ENCODE data around the gene APOBEC3C.
A peak's percentile ranks its signal among the peaks of the same experiment; 100 is the strongest.

The APOBEC3C gene

DNA sequence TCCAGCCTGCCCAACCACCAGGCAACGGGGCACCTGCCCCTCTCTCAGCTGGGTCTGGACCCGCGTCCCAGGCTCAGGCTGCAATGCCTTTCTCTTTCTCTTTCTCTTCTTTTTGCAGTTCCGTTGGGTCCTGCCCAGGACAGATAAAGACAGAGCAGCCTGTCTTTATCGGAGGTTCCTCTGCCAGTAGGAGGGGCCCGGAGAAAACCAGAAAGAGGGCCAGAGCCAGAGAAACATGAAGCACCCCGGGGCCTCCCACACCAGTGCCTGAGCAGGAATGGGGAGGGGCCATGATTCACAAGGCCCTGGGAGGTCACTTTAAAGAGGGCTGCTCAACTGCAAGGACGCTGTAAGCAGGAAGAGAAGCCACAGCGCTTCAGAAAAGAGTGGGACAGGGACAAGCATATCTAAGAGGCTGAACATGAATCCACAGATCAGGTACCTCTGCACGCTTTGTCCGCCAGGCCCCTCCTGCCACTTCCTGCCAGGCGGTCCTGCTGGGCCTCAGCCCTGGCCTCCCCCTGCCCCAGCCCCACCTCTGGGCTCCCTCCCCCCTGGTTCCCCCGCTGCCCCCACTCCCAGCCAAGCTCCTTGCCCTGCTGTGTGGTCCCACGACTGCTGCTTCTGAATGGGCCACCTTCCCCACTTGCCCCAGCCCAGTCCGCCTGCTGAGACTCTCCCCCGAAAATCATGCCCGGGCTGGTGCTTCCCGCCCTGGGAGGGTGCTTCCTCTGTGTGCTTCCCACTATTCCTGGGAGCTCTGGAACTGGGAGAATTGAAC is at the start of gene APOBEC3C:
APOBEC3C (plus strand) TSS at position 316 of the 781 bp plus-strand sequence; CDS start at position 422, 106 bp downstream.
- Mint-ChIP-seq H3K4me3 (peak within 1 kb of the TSS; percentile 98), H3K4me1 (ENCODE audit: low read depth) (peaks cover 15% of the 10 kb centered on the region), H3K36me3 (ENCODE audit: low read depth) (peaks cover 17% of the 10 kb centered on the region), H3K9me3 (no peaks in the 10 kb centered on the region), H3K27me3 (ENCODE audit: low read depth) (no peaks in the 10 kb centered on the region), H3K27ac (peak within 1 kb of the TSS; percentile 95)
- peak; percentile 87 for DNase-seq (ENCODE audit: low spot score)

DNA sequence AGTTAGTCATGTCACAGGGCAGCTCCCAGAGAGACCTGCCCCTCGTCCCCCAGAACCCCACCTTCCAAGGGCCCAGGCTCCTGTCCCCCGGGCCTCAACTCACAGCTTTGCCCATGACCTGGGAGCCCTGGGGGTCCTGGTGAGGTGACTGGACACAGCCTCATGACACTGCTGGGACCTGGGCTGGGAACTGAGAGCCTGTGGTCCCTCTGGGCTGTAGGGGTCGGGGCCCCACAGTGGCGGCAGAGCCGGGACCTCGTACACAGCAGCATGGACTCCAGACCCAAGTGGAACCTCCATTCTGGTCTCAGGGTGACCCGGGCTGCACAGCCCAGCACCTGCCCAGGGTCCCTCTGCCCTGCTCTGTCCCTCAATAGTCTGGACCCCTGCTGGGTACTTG is 49.8 kb upstream of the APOBEC3C start:
- peaks cover 2% of the 10 kb centered on the region for H3K4me1 Mint-ChIP-seq (ENCODE audit: low read depth)
- no peaks in the 10 kb centered on the region for H3K36me3 Mint-ChIP-seq (ENCODE audit: low read depth)
- DNase-seq (ENCODE audit: low spot score), result no peak
- H3K27ac Mint-ChIP-seq, result no peak overlapping the region
- H3K4me3 Mint-ChIP-seq, result no peak overlapping the region
- H3K27me3 Mint-ChIP-seq (ENCODE audit: low read depth), result peaks cover 4% of the 10 kb centered on the region
- H3K9me3 Mint-ChIP-seq, result no peaks in the 10 kb centered on the region

DNA sequence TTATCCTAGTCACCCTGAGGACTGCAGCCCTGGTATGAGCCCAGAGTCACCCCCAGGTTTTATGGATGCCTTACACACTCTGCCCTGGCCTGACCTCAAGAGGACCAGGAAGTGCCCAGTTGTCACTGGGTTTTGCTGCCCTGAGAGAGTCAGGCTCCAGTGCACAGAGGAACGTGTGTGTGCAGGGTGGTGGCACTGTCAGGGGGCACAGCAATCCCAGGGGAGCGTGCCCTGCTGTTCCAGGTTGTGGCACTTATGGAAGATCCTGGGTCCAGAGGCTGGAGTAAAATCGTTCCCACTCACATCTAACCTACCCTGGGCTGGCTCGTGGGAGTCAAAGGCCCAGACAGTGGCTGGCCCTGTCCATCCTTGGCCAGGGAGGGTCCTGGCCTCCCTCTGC is 49.1 kb upstream of the APOBEC3C start:
- peaks cover 4% of the 10 kb centered on the region for H3K27me3 Mint-ChIP-seq (ENCODE audit: low read depth)
- no peaks in the 10 kb centered on the region for H3K9me3 Mint-ChIP-seq
- DNase-seq (ENCODE audit: low spot score), result no peak
- H3K36me3 Mint-ChIP-seq (ENCODE audit: low read depth), result no peaks in the 10 kb centered on the region
- H3K4me3 Mint-ChIP-seq, result no peak overlapping the region
- H3K27ac Mint-ChIP-seq, result no peak overlapping the region
- no peaks in the 10 kb centered on the region for H3K4me1 Mint-ChIP-seq (ENCODE audit: low read depth)

DNA sequence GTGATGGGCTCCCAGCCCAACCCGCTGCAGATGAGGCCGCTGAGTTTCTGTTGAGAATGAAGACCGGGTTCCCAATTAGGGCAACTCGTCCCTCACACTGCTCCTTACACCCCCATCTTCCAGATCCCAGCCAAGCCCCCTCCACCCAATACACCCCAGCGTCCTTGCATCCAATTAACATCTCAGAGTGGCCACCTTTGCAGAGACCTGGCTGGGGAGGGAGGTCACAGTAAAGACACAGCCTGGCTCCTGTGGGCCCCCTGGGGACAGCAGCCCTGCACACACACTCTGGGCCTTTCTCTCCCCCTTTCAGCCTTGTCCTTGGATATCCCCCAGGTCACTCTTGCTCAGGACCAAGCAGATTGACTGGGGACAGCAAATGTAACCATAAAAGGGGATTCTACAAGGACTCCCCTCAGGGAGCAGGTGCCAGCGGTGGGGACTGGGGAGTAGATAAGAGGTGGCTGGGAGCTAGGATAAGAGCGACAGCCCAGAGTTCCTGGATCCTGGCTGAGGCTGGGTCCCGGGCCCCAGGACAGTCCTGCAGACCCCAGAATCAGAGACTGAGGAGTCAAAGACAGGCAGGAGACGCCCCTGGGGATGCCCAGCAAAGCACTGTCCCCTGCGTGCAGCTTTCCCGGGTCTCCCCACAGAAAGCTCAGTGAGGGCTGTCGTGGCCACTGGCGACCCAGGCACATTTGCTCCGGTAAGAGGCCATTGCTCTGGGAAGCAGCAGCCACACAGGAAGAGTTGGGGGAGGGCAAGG is 48.3 kb upstream of the APOBEC3C start:
- Mint-ChIP-seq H3K4me1 (ENCODE audit: low read depth) (no peaks in the 10 kb centered on the region), H3K9me3 (no peaks in the 10 kb centered on the region), H3K36me3 (ENCODE audit: low read depth) (no peaks in the 10 kb centered on the region), H3K27me3 (ENCODE audit: low read depth) (peaks cover 8% of the 10 kb centered on the region), H3K4me3 (no peak overlapping the region), H3K27ac (no peak overlapping the region)
- no peak for DNase-seq (ENCODE audit: low spot score)

DNA sequence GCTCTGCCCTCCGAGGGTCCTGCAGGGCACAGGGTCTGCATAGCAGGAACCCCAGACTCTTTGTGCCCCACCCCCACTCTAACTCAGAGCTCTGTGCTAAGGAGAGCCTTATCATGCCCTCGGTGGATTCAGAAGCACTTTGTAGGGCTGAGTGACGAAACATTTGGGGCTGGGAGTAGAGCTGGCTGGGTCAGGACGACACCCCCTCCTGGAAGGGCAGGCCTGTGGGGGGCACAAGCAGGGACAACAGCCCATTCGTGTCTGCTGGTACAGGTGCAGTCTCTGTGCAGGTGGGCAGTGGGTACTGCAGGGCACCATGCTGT is 47.7 kb upstream of the APOBEC3C start:
- no peak overlapping the region for H3K4me3 Mint-ChIP-seq
- H3K27me3 Mint-ChIP-seq (ENCODE audit: low read depth), result peaks cover 12% of the 10 kb centered on the region
- no peak overlapping the region for H3K27ac Mint-ChIP-seq
- no peak for DNase-seq (ENCODE audit: low spot score)
- H3K36me3 Mint-ChIP-seq (ENCODE audit: low read depth), result no peaks in the 10 kb centered on the region
- no peaks in the 10 kb centered on the region for H3K9me3 Mint-ChIP-seq
- no peaks in the 10 kb centered on the region for H3K4me1 Mint-ChIP-seq (ENCODE audit: low read depth)

DNA sequence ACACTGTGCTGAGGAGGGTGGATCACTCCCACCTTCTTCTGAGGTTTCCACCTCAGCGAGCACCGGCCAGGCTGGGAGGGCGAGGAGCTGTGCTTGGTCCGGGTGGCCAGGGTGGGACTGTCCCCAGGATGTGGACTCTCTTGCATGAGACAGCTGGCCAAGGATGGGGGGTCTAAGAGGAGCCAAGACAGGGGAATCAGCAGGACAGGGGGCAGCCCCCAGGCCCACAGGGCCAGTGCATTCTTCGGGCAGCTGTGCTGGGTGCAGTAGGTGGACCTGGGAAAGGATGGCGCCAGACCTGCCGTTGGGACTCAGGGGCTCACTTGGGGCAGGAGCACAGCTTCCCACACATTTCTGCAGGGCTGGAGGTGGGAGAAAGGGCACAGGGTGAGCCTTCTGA is 47.1 kb upstream of the APOBEC3C start:
- Mint-ChIP-seq H3K9me3 (no peaks in the 10 kb centered on the region), H3K27ac (no peak overlapping the region), H3K36me3 (ENCODE audit: low read depth) (no peaks in the 10 kb centered on the region), H3K4me3 (no peak overlapping the region), H3K27me3 (ENCODE audit: low read depth) (peaks cover 15% of the 10 kb centered on the region), H3K4me1 (ENCODE audit: low read depth) (no peaks in the 10 kb centered on the region)
- no peak for DNase-seq (ENCODE audit: low spot score)

DNA sequence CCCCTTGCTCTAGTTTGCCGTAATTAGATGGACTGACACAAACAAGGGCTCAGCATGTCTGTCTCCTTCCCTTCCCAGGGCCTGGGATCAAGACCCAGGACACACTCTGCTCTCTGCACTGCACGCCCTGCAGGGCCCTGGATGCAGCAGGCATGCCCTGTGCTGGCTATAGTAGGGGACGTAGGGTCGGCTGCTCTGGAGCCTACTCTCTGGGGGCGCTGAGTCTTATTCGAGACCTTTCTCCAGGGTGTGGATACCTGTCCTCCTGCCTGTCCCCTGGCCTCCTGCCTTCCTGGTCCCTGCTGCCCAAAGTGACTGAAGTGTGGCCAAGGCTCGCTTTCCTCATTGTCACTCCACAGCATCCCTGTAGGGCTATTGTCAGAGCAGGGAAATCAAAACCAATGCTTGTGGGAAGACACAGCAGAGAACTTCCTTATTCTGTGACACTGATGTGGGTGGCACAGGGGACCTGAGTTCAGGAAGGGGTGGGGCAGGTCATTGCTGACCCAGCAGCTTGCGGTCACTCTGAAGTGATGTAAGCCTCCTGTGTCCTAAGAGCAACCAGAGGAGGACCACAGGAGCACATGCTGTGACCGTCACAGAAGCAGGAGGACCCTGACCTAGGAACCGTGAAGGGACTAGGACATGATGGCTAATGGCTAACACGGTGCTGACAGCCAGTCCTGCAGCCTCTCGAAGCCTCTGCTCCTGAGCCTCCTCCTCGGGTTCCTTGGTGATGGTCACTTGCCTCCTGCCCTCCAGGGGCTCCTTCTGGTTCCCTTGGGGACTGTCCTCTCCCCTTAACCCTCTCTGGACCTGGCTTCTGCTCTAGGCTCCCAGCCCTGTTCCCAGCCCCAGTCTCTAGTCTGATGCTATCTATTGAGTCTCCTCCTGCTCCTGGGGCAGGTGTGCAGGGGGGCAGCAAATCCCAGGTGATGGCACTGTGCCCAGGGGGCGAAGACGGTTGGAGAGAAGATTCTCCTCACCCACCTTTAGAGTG is 46.3 kb upstream of the APOBEC3C start:
- peaks cover 15% of the 10 kb centered on the region for H3K27me3 Mint-ChIP-seq (ENCODE audit: low read depth)
- no peak overlapping the region for H3K27ac Mint-ChIP-seq
- no peaks in the 10 kb centered on the region for H3K36me3 Mint-ChIP-seq (ENCODE audit: low read depth)
- H3K9me3 Mint-ChIP-seq, result no peaks in the 10 kb centered on the region
- H3K4me1 Mint-ChIP-seq (ENCODE audit: low read depth), result no peaks in the 10 kb centered on the region
- H3K4me3 Mint-ChIP-seq, result no peak overlapping the region
- DNase-seq (ENCODE audit: low spot score), result no peak

DNA sequence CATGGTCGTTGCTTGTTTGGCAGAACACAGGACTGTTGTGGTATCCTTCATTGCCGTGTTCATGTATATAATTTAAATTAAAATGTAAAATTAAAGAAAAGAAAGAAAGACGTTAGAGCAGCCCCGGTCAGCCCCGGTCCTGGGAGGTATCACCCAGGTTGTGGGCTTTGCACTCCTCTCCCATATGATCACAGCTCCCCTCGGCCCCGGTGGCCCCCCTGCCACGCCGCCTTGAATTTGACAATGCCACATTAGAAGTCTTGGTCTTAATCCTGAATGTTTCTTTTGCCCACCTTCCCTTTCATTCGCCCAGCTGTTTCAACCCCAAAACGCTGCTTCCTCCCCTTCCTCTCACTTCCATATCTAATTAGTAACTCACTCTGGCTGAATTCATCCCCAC is 45.3 kb upstream of the APOBEC3C start:
- Mint-ChIP-seq H3K4me3 (no peak overlapping the region), H3K27me3 (ENCODE audit: low read depth) (peaks cover 15% of the 10 kb centered on the region)

DNA sequence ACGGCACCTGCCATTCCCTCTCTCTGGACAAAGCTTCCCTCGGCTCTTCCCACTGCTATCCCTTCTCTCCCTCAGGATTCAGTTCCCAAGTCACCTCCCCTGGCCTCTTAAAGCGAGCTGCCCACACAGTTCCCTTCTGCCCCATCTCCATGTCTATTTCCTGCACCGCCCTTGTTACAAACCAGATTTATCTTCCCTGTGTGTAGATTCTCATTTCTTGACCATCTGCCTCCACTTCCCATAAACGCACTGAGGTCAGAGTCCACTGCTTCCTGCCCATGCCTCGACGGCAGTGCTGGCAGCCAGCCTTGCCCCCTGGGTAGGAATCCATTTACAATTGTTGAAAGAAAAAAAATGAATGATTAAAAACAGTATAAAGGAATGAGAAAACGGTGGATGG is 43.5 kb upstream of the APOBEC3C start:
- H3K4me3 Mint-ChIP-seq, result no peak overlapping the region
- DNase-seq (ENCODE audit: low spot score), result no peak
- peaks cover 2% of the 10 kb centered on the region for H3K4me1 Mint-ChIP-seq (ENCODE audit: low read depth)
- H3K27ac Mint-ChIP-seq, result no peak overlapping the region
- no peaks in the 10 kb centered on the region for H3K9me3 Mint-ChIP-seq
- H3K27me3 Mint-ChIP-seq (ENCODE audit: low read depth), result peaks cover 15% of the 10 kb centered on the region
- H3K36me3 Mint-ChIP-seq (ENCODE audit: low read depth), result no peaks in the 10 kb centered on the region

More for the DNA sequence above, 45.3 kb upstream of the APOBEC3C start:
- Mint-ChIP-seq H3K9me3 (no peaks in the 10 kb centered on the region), H3K27ac (no peak overlapping the region), H3K36me3 (ENCODE audit: low read depth) (no peaks in the 10 kb centered on the region), H3K4me1 (ENCODE audit: low read depth) (peaks cover 2% of the 10 kb centered on the region)
- no peak for DNase-seq (ENCODE audit: low spot score)

DNA sequence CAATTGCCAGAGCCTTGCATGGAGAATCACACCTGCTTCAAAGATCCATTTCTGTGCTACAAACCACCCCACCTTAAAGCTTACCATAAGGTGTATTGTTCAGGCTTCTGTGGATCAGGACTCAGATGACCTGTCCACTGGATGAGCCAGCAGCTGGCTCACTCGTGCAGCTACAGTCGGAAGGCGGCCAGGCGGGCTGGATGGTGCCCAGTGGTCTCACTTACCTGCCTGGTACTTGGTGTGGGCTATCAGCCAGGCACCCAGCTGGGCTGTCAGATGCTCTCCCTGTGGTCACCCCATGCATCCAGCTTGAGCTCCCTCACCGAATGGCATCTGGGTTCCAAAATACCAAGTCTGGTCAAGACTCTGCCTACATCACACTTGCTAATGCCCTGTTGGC is 42.9 kb upstream of the APOBEC3C start:
- H3K4me1 Mint-ChIP-seq (ENCODE audit: low read depth), result peaks cover 2% of the 10 kb centered on the region
- no peak for DNase-seq (ENCODE audit: low spot score)
- peaks cover 15% of the 10 kb centered on the region for H3K27me3 Mint-ChIP-seq (ENCODE audit: low read depth)
- H3K27ac Mint-ChIP-seq, result no peak overlapping the region
- H3K9me3 Mint-ChIP-seq, result no peaks in the 10 kb centered on the region
- no peak overlapping the region for H3K4me3 Mint-ChIP-seq
- H3K36me3 Mint-ChIP-seq (ENCODE audit: low read depth), result no peaks in the 10 kb centered on the region

DNA sequence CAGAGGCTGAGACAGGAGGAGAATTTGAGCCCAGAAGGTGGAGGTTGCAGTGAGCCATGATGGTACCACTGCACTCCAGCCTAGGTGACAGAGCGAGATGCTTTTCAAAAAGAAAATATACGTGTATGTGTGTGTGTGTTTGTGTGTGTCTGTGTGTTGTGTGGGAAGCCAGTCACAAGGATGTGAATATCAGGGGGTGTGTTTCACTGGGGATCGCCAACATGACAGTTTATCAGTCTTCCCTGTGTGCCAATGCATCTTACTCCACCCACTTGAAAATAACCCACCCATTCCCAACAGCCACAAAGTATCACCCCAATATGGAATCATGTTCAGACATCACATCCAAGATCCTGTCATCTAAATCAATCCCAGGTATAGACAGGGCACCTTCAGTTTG is 42.3 kb upstream of the APOBEC3C start:
- Mint-ChIP-seq H3K36me3 (ENCODE audit: low read depth) (no peaks in the 10 kb centered on the region), H3K9me3 (no peaks in the 10 kb centered on the region), H3K4me3 (no peak overlapping the region), H3K27me3 (ENCODE audit: low read depth) (peaks cover 12% of the 10 kb centered on the region), H3K4me1 (ENCODE audit: low read depth) (peaks cover 2% of the 10 kb centered on the region), H3K27ac (no peak overlapping the region)
- DNase-seq (ENCODE audit: low spot score), result no peak

DNA sequence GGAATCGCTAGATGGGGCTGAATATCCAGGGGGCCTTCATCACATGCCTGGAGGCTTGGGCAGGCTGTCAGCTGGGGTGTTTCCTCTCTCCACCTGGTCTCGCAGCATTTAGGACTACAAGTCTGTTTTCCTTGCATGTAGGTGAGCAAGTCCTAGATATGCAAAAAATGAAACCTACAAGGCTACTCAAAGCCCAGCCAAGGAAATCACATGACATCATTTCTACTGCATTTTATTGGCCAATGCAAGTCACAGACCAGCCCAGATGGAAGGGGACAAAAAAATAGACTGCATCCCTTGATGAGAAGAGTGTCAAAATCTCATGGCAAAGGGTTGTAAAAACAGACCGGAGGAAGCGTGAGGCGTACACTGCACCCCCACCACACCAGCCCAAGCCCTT is 41.5 kb upstream of the APOBEC3C start:
- H3K4me3 Mint-ChIP-seq, result no peak overlapping the region
- peaks cover 11% of the 10 kb centered on the region for H3K27me3 Mint-ChIP-seq (ENCODE audit: low read depth)
- H3K36me3 Mint-ChIP-seq (ENCODE audit: low read depth), result no peaks in the 10 kb centered on the region
- no peaks in the 10 kb centered on the region for H3K9me3 Mint-ChIP-seq
- no peak overlapping the region for H3K27ac Mint-ChIP-seq
- peaks cover 2% of the 10 kb centered on the region for H3K4me1 Mint-ChIP-seq (ENCODE audit: low read depth)
- no peak for DNase-seq (ENCODE audit: low spot score)

DNA sequence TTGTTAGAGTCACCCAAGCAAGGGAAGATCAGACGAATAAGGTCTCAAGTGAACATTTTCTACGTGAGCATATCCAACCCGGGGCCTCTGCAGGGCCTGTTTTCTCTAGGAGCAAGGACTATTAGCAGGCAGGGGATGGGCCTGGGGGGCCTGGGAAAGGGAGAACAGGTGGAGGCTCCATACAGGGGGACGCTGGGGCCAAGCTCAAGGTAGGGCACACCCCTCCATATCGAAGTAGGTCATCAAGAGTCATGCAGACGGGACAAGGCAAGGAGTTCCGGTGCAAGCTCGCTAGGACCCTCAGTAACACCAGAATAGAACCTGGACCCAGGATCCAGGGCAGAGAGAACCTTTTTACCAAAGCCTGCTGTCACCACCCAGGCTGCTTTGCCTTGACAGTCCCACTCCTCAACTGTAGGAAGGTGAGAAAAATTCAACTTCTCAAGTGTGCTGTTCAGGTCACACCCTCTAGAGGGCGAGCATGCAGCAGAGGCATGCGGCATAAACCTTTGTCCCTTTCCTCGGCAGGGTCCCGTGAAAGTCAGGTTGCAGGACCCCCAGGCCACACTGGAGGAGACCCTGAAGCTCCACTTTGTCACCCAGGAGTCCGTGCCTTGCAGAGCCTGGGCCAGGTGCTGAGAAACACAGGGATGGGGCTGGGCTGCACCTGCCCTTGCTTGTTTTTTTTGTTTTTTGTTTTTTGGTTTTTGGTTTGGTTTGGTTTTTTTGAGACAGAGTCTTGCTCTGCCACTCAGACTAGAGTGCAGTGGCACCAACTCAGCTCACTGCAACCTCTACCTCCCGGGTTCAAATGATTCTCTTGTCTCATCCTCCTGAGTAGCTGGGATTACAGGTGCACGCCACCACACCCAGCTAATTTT is 40.5 kb upstream of the APOBEC3C start:
- H3K4me1 Mint-ChIP-seq (ENCODE audit: low read depth), result peaks cover 2% of the 10 kb centered on the region
- peaks cover 16% of the 10 kb centered on the region for H3K27me3 Mint-ChIP-seq (ENCODE audit: low read depth)
- peak; percentile 44 for DNase-seq (ENCODE audit: low spot score)
- no peaks in the 10 kb centered on the region for H3K9me3 Mint-ChIP-seq
- H3K4me3 Mint-ChIP-seq, result no peak overlapping the region
- H3K27ac Mint-ChIP-seq, result no peak overlapping the region
- no peaks in the 10 kb centered on the region for H3K36me3 Mint-ChIP-seq (ENCODE audit: low read depth)

Measured in T-helper 2 cell treated with Interferon-gamma antibody and Interleukin-4, amounts not matched to agents 5 μg/mL and 100 μg/mL, for 36 hours (primary cell).